Measurements from ENCODE around the gene ZFP36. TPM values are rescaled to one million over a fixed set of nuclear protein-coding genes. Genes with fewer than 3 reads are reported as not detected.

The ZFP36 gene
- total RNA-seq, 1 donor from 2014 or later = 111 TPM

- Mint-ChIP-seq H3K9me3 (no peaks in the 10 kb centered on the region), H3K4me1 (peaks cover 16% of the 10 kb centered on the region), H3K27me3 (ENCODE audit: low read depth) (no peaks in the 10 kb centered on the region), H3K36me3 (peaks cover 18% of the 10 kb centered on the region), H3K4me3 (no peak overlapping the region), H3K27ac (no peak overlapping the region)
- TF ChIP-seq CTCF (IDR thresholded peaks at IDR 0.05; ENCODE audit: unreplicated experiment) = no peak
- DNase-seq (ENCODE audit: low spot score in 2 of 2, unreplicated experiment in 2 of 2) = no peak
Measured at GRCh38 chr19:39419003-39419402, 12.4 kb downstream of the ZFP36 start.

- no peak for DNase-seq (ENCODE audit: low spot score in 2 of 2, unreplicated experiment in 2 of 2)
- Mint-ChIP-seq H3K9me3 (no peaks in the 10 kb centered on the region), H3K27ac (no peak overlapping the region), H3K27me3 (ENCODE audit: low read depth) (no peaks in the 10 kb centered on the region), H3K36me3 (peaks cover 28% of the 10 kb centered on the region), H3K4me1 (no peaks in the 10 kb centered on the region), H3K4me3 (no peak overlapping the region)
- TF ChIP-seq CTCF (IDR thresholded peaks at IDR 0.05; ENCODE audit: unreplicated experiment) = no peak
Measured at GRCh38 chr19:39420769-39421168, 14.1 kb downstream of the ZFP36 start.

- no peaks in the 10 kb centered on the region for H3K9me3 Mint-ChIP-seq
- DNase-seq (ENCODE audit: low spot score in 2 of 2, unreplicated experiment in 2 of 2) = no peak
- no peak for TF ChIP-seq CTCF (IDR thresholded peaks at IDR 0.05; ENCODE audit: unreplicated experiment)
- H3K27me3 Mint-ChIP-seq (ENCODE audit: low read depth) = no peaks in the 10 kb centered on the region
- no peak overlapping the region for H3K4me3 Mint-ChIP-seq
- no peaks in the 10 kb centered on the region for H3K4me1 Mint-ChIP-seq
- H3K36me3 Mint-ChIP-seq = peaks cover 33% of the 10 kb centered on the region
- no peak overlapping the region for H3K27ac Mint-ChIP-seq
Measured at GRCh38 chr19:39422020-39422419, 15.4 kb downstream of the ZFP36 start.

GRCh38 chr19:39423258-39424086, 16.8 kb downstream of the ZFP36 start:
- Mint-ChIP-seq H3K27me3 (ENCODE audit: low read depth) (no peaks in the 10 kb centered on the region), H3K4me3 (no peak overlapping the region), H3K36me3 (peaks cover 31% of the 10 kb centered on the region), H3K4me1 (peaks cover 5% of the 10 kb centered on the region), H3K27ac (peak overlapping the region; percentile 37), H3K9me3 (no peaks in the 10 kb centered on the region)
- no peak for TF ChIP-seq CTCF (IDR thresholded peaks at IDR 0.05; ENCODE audit: unreplicated experiment)
- no peak for DNase-seq (ENCODE audit: low spot score in 2 of 2, unreplicated experiment in 2 of 2)

GRCh38 chr19:39424934-39425333, 18.3 kb downstream of the ZFP36 start:
- Mint-ChIP-seq H3K4me1 (peaks cover 12% of the 10 kb centered on the region), H3K9me3 (no peaks in the 10 kb centered on the region), H3K36me3 (peaks cover 26% of the 10 kb centered on the region), H3K4me3 (no peak overlapping the region), H3K27ac (no peak overlapping the region), H3K27me3 (ENCODE audit: low read depth) (no peaks in the 10 kb centered on the region)
- no peak for TF ChIP-seq CTCF (IDR thresholded peaks at IDR 0.05; ENCODE audit: unreplicated experiment)
- no peak for DNase-seq (ENCODE audit: low spot score in 2 of 2, unreplicated experiment in 2 of 2)
